Measurements from ENCODE around the gene CACNA1C.

CACNA1C gene

GRCh38 chr12:2292560-2292959 is 239.8 kb downstream of the CACNA1C start:
- DNase-seq (ENCODE audit: low read depth, low spot score): no peak

DNA sequence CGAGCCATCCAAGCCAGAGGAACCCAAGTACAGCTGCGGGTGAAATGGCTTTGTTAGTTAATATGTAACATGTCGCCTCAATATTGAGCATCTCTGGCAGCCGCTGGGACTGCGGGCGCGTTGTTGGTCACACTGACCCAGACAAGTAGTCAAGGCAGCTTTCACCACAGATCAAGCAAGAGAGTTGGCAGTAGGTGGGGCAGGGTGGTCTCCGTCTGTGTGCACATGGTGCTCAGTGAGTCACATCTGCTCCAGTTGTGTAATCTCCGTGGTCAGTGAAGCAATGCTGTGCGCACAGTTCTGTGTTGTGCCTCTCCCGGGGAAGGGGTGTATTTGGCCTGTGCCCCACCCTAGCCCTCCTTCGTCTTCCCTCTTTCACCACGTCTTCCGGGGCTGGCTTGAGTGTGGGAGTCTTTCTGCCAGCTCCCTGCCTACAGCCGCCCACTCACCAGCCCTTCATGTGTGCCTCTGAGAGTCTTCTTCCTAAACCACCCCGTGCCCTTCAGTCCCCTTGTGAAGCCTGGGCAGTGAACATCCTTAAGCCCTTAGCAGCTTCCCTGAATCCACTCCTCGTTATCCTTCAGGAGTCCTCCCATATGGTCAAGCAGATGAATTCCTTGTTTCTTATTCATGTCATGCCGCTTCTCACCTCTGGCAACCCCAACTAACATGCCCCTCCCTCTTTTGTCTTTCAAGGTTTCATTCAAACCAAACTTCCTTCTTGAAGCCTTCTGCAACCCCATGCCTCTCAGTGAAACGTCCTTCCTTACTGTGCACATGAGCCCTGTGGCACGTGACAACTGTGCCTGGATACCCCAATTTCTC is 242.1 kb downstream of the CACNA1C start:
- no peak for DNase-seq (ENCODE audit: low read depth, low spot score)

- no peak for DNase-seq (ENCODE audit: low read depth, low spot score)
Measured at GRCh38 chr12:2295941-2296461, 243.2 kb downstream of the CACNA1C start.

DNA sequence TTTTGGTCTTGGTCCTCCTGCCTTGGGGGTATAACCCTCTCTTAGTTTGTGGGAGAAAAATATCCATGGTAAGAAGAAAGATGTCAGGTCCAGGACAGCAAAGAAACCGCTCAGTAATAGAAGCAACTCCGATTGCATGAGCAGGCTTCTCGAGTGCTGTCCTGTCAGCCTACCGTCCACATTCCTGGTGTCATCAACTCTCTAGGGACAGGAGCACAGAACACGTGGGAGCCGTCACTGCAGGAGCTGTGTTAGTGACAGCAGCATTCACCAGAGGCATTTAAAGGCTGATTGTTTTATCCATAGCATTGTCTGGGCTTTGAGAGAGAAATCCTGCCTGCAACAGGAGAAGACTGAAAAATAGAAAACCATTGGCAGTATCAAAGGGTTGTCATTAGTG is 244.2 kb downstream of the CACNA1C start:
- no peak for DNase-seq (ENCODE audit: low read depth, low spot score)

DNA sequence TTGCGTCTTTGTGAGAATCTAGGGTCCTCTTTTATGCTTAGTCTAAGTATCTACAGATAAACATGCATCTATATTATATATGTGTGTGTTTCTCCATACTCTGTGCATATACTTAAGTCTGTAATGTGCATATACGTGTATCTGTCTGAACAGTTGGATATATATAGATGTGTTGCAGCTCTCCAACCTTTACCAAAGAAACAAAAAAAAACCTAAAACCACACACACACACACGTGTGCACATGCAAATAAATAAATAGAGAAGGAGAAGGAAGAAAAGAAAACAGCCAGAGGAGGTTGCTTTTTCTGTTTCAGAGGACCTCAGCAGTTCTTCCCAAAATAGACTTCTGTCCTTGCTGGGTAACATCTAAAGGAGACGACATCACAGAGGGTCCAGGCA is 244.9 kb downstream of the CACNA1C start:
- DNase-seq (ENCODE audit: low read depth, low spot score): no peak

DNA sequence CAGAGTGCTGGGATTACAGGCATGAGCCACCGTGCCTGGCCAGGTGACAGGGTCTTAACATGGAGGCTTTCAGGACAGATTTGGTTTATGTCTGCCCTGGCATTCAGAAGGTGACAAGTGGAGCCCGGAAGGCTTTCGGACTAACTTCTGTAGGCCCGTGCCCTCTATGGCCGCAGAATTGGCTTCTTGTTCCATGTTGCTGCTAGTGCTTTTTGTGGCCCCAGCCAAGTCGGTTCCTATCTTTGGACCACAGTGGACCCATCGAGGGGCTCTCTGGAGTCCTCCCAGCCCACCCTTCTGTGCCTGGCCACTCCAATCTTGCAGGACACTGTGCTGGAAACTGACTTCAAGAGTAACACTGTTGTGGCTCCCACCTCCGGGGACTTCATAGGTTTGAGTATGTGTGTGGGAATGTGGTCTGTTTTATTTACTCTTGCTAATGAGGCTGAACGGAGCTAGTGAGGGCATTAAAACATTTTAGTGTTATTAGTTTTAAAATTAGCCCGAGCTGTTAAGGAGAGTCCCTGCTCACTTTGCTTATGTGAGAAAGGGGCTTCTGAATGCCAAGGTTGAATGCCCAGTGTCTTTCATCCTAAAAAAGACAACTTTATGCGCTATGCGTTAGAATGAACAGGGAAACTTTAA is 245.9 kb downstream of the CACNA1C start:
- no peak for DNase-seq (ENCODE audit: low read depth, low spot score)

DNA sequence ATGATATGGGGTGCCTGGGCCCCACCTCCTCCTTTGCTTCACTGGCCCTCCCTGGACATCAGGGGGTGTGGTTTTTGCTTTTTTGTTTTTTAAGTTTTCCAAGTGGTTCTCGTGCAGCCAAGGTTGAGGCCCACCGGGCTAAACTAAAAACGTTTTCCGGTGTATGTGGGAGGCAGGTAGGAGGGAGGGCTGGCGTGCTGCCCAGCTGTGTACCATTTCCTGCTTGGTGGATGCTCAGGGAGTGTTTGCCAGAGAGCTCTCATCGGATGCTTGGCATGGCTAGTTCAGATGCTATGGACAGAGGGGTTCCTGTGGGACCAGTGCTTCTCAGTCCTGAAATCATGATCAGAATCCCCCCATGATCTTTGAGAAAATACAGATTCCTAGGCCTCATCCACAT is 246.4 kb downstream of the CACNA1C start:
- DNase-seq (ENCODE audit: low read depth, low spot score): no peak

DNA sequence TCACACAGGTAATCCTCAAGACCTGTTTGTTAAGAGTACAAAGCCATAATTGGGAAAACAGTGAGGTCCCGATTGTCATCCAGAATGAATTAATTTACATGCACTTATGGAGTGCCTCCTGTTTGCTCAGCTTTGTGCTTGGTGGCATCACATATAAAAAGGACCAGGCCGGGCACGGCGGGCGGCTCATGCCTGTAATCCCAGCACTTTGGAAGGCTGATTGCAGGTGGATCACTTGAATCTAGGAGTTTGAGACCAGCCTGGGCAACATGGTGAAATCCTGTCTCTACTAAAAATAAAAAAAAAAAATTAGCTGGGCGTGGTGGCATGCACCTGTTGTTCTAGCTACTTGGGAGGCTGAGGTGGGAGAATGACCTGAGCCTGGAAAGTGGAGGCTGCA is 247.4 kb downstream of the CACNA1C start:
- no peak for DNase-seq (ENCODE audit: low read depth, low spot score)

DNA sequence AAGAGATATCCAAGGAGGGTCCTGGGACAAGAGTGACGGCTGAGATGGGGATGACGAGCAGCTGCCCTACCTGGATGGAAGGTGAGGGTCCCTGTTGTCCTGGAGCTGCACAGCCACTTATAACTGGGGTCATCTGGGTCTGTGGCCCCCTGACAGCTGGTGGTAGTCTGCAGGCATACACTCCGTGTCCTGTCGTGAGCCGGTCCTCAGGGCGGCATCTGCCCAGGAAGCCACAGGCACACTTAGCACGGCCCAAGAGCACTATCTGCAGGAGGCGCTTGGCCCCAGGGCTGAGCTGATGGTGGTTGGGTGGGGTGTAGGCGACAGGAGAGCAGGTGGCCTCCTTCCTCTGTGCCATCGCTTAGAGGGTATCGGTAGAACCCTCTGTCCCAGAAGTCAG is 248.1 kb downstream of the CACNA1C start:
- no peak for DNase-seq (ENCODE audit: low read depth, low spot score)

GRCh38 chr12:2301531-2302461 is 249.0 kb downstream of the CACNA1C start:
- DNase-seq (ENCODE audit: low read depth, low spot score): no peak

GRCh38 chr12:2302711-2303580 is 250.2 kb downstream of the CACNA1C start:
- no peak for DNase-seq (ENCODE audit: low read depth, low spot score)

- DNase-seq (ENCODE audit: low read depth, low spot score): no peak
Measured at GRCh38 chr12:2304223-2304622, 251.4 kb downstream of the CACNA1C start.

GRCh38 chr12:2306012-2306411 is 253.2 kb downstream of the CACNA1C start:
- no peak for DNase-seq (ENCODE audit: low read depth, low spot score)

- DNase-seq (ENCODE audit: low read depth, low spot score): no peak
Measured at GRCh38 chr12:2306735-2307134, 253.9 kb downstream of the CACNA1C start.

- no peak for DNase-seq (ENCODE audit: low read depth, low spot score)
Measured at GRCh38 chr12:2307550-2307949, 254.8 kb downstream of the CACNA1C start.

DNA sequence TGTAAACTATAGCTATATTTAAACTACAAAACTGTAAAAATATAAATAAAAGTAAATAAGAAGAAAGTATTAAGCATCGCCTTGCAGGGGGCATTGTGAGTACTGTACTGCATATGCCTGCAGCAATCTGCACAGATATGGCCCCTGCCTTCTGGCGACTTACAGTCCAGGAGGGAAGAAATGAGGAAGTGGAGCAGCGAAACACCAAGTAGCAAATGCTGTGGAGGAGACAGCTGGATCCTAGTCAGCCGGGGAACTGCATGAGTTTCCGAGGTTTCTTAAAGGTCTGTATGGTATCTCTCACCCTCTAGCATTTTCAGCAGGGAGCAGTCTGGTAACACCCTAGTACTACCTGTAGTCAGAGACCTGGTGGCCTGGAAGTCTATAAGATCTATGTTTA is 256.9 kb downstream of the CACNA1C start:
- no peak for DNase-seq (ENCODE audit: low read depth, low spot score)

GRCh38 chr12:2311020-2311778 is 258.4 kb downstream of the CACNA1C start:
- no peak for DNase-seq (ENCODE audit: low read depth, low spot score)

DNA sequence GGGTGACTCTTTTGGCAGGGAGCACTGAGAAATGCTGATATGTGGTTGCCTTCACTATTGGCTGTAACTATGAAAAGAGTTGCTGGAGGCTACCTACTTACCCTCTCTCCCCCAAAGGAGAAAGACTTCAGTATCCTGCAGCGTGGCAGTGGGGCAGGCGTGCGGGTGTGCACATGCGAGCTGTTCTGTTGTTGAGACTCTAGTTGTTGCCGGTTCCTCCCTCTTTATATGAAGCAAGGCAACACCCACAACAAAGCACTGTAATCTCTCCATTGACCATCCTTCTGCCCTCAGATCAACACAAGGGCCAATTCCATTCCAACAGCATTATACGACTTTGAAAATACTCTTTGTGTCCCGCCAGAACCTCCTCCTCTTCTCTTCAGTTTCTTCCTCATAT is 259.4 kb downstream of the CACNA1C start:
- no peak for DNase-seq (ENCODE audit: low read depth, low spot score)

DNA sequence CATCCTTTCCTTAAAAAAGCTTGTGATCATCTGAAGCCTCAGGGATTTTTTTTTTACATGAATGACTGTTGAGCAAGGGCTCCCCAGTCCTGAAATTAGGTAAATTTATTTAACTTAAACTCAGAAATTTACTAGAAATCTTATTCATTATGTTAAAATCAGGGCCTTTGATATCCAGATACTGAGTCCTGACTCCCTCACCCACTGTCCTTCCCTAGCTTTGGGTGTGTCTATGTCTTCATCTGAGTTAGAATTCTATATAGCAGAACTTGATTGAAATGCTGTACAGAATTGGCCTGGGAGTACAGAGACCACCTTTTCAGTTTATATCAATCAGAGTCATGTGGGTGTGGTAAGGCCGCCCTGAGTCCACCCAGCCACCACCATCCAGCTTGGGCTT is 260.0 kb downstream of the CACNA1C start:
- no peak for DNase-seq (ENCODE audit: low read depth, low spot score)

GRCh38 chr12:2314492-2314891 is 261.7 kb downstream of the CACNA1C start:
- DNase-seq (ENCODE audit: low read depth, low spot score): no peak
